LNCaP clone FGC (cell line): ENCODE data around the gene PRLH.
A peak's percentile ranks its signal among the peaks of the same experiment; 100 is the strongest.

ENCODE experiments used
- DNase-seq: peaks from one replicate; pipeline ENCODE4 v3.0.0-alpha.2; 2011; ENCODE audit warnings: low read depth
- H3K4me3 ChIP-seq: 2 replicates; pipeline ENCODE4 v1.5.1; 2011; ENCODE audit warnings: mild to moderate bottlenecking, low read depth, low read length, control low read depth
- CTCF ChIP-seq: IDR thresholded peaks from 2 replicates; pipeline ENCODE4 v1.5.1; 2012; ENCODE audit warnings: mild to moderate bottlenecking; ENCODE audit not compliant: control insufficient read depth, insufficient read depth; ENCODE audit errors: extremely low read depth

Gene PRLH

GRCh38 chr2:237569041-237569440, 2.7 kb downstream of the PRLH start:
- no peak overlapping the region for H3K4me3 ChIP-seq
- TF ChIP-seq CTCF, result no peak
- no peak for DNase-seq

GRCh38 chr2:237569896-237570295, 3.5 kb downstream of the PRLH start:
- H3K4me3 ChIP-seq, result no peak overlapping the region
- TF ChIP-seq CTCF, result no peak
- no peak for DNase-seq

GRCh38 chr2:237570776-237571335, 4.5 kb downstream of the PRLH start:
- H3K4me3 ChIP-seq, result no peak overlapping the region
- DNase-seq, result no peak
- no peak for TF ChIP-seq CTCF

GRCh38 chr2:237571551-237571950, 5.2 kb downstream of the PRLH start:
- no peak overlapping the region for H3K4me3 ChIP-seq
- DNase-seq, result no peak
- TF ChIP-seq CTCF, result no peak

GRCh38 chr2:237572021-237572741, 5.8 kb downstream of the PRLH start:
- DNase-seq, result peak; percentile 71
- H3K4me3 ChIP-seq, result peak overlapping the region; percentile 17; the same call in 1 of the 2 replicates
- TF ChIP-seq CTCF, result peak; percentile 92

- no peak for TF ChIP-seq CTCF
- DNase-seq, result no peak
- H3K4me3 ChIP-seq, result no peak overlapping the region
Measured at GRCh38 chr2:237572742-237573101, 6.3 kb downstream of the PRLH start.
